Vagina (tissue), 2 donors: ENCODE data around the gene RAB23. TPM values are rescaled to one million over a fixed set of nuclear protein-coding genes. Genes with fewer than 3 reads are reported as not detected.

Experiments used
- DNase-seq, 2 donors: peaks; one replicate each; pipeline ENCODE4 v3.0.0-alpha.2; 2017; ENCODE audit errors: extremely low spot score in 2 of 2
- H3K27ac ChIP-seq: fragments of 200-600 bp; sonication (generic); one replicate; pipeline ENCODE4 v1.5.1; 2019
- H3K27me3 ChIP-seq: fragments of 200-600 bp; sonication (generic); one replicate; pipeline ENCODE4 v1.5.1; 2019
- H3K36me3 ChIP-seq, 2 donors: fragments of 200-600 bp; sonication (generic); one replicate each; pipeline ENCODE4 v1.5.1; 2017 to 2019
- H3K4me1 ChIP-seq: fragments of 200-600 bp; sonication (generic); one replicate; pipeline ENCODE4 v1.5.1; 2019
- H3K4me3 ChIP-seq, 2 donors: fragments of 200-600 bp; sonication (generic); 1 replicate in 1 of 2; 2 replicates in 1 of 2; pipeline ENCODE4 v1.5.1; 2016 to 2019
- H3K9me3 ChIP-seq: fragments of 200-600 bp; sonication (generic); one replicate; pipeline ENCODE4 v1.5.1; 2019
- POLR2A ChIP-seq, 2 donors: fragments of 450-650 bp; IDR thresholded peaks; one replicate each; pipeline ENCODE4 v1.6.1; 2017; ENCODE audit warnings: antibody characterized with exemption in 2 of 2, mild to moderate bottlenecking in 2 of 2, moderate library complexity in 2 of 2
- POLR2AphosphoS5 ChIP-seq, 2 donors: sonication (generic); formaldehyde crosslinking; IDR thresholded peaks; one replicate each; pipeline ENCODE4 v1.9.0; 2017; ENCODE audit warnings: antibody characterized with exemption in 2 of 2, mild to moderate bottlenecking in 2 of 2, low read depth in 1 of 2; ENCODE audit not compliant: insufficient read depth in 1 of 2
- intact Hi-C: fragments of 100-400 bp; cut with DNase I; formaldehyde crosslinking; loops from one replicate; pipeline ENCODE4 v1.15.1; 2023
- total RNA-seq: library from RNA; depleted of rRNA; stranded (reverse); fragments of >200 nt; gene quantifications from one replicate; pipeline ENCODE4 v1.2.3, GENCODE V29; 2016
- TF ChIP-seq, protein P1 (sequence below), 3 experiments: fragments of 450-650 bp in 2 of 3; fragments of 200-600 bp in 1 of 3; sonication (generic) in 1 of 3; IDR thresholded peaks; one replicate each; pipeline ENCODE4 v1.5.1; 2017 to 2019; ENCODE audit warnings: antibody characterized with exemption in 3 of 3, mild to moderate bottlenecking in 2 of 3, moderate library complexity in 2 of 3

RAB23 gene
- total RNA-seq, 1 donor from 2014 or later = 31.4 TPM

DNA sequence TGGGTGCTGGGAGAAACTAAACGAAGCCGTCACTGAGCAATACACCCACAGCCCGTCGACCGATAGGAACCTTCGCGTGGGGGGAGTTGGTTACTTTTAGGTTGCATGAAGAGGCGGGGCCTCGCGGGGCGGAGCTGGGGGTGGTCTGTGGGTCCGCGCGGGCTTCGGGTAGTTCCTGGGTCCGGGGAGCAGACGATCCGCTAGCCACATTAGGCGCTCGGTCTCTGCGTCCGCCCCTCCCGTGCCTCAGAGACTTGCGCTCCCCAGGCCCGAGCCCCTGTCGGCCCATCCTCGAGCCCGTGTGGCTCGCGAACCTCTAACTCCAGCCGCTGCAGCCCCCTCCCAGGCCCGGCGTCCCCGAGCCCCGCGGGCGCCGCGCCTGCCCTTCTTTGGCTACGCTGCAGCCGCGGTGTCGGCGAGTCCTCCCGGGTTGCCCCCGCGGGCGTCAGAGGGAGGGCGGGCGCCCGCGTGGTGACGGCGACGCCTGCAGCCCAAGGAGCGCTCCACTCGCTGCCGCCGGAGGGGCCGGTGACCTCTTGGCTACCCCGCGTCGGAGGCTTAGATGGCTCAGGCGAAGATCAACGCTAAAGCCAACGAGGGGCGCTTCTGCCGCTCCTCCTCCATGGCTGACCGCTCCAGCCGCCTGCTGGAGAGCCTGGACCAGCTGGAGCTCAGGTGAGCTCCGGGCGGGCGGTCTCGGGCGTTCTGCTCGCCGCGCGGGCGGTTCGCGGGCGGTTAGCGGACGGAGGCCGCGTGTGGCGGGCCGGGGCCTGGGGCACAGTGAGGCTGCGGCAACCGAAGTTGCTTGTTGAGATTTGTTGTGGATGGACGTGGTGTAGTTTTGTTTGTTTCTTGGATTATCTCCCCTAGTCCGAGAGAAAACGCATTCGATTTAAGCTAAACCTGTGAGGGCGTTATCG is 49.7 kb downstream of the RAB23 start, which contains the start of gene BAG2:
Gene BAG2, plus strand, starts transcription at position 191 of the 920 bp plus-strand sequence. Its CDS starts 372 bp downstream, at position 563.
- intact Hi-C loops = loop anchor here (2.0 to 10.0 kb wide), 2 partner anchors 50 to 82 kb away; partner anchors contain the start of gene RAB23
- Histone ChIP-seq H3K27ac (peak within 1 kb of the TSS; percentile 89), H3K4me1 (peaks cover 11% of the 10 kb centered on the region), H3K4me3 (peak within 1 kb of the TSS; percentile 57 to 72), H3K27me3 (no peaks in the 10 kb centered on the region), H3K9me3 (no peaks in the 10 kb centered on the region), H3K36me3 (peaks cover 0 to 2% of the 10 kb centered on the region in 2 donors)
- TF ChIP-seq POLR2A (IDR thresholded peaks at IDR 0.05) (peak in 1 of 2 donors; percentile 82), POLR2AphosphoS5 (IDR thresholded peaks at IDR 0.05; ENCODE audit: insufficient read depth in 1 of 2, low read depth in 1 of 2) (peak in 1 of 2 donors; percentile 93)
- TF ChIP-seq, protein P1, sequence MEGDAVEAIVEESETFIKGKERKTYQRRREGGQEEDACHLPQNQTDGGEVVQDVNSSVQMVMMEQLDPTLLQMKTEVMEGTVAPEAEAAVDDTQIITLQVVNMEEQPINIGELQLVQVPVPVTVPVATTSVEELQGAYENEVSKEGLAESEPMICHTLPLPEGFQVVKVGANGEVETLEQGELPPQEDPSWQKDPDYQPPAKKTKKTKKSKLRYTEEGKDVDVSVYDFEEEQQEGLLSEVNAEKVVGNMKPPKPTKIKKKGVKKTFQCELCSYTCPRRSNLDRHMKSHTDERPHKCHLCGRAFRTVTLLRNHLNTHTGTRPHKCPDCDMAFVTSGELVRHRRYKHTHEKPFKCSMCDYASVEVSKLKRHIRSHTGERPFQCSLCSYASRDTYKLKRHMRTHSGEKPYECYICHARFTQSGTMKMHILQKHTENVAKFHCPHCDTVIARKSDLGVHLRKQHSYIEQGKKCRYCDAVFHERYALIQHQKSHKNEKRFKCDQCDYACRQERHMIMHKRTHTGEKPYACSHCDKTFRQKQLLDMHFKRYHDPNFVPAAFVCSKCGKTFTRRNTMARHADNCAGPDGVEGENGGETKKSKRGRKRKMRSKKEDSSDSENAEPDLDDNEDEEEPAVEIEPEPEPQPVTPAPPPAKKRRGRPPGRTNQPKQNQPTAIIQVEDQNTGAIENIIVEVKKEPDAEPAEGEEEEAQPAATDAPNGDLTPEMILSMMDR (IDR thresholded peaks at IDR 0.05) = no peak
- peak in 1 of 2 donors; percentile 93 for DNase-seq

GRCh38 chr6:57165080-57165479 is 57.0 kb downstream of the RAB23 start:
- peaks cover 7% of the 10 kb centered on the region for H3K9me3 ChIP-seq
- H3K27me3 ChIP-seq = no peaks in the 10 kb centered on the region
- intact Hi-C loops = no loop called here
- peaks cover 0 to 26% of the 10 kb centered on the region in 2 donors for H3K36me3 ChIP-seq
- no peak overlapping the region for H3K4me3 ChIP-seq
- no peaks in the 10 kb centered on the region for H3K4me1 ChIP-seq
- no peak for DNase-seq
- TF ChIP-seq, protein P1 (IDR thresholded peaks at IDR 0.05) = no peak
- TF ChIP-seq POLR2A (IDR thresholded peaks at IDR 0.05) (no peak), POLR2AphosphoS5 (IDR thresholded peaks at IDR 0.05; ENCODE audit: insufficient read depth in 1 of 2, low read depth in 1 of 2) (no peak)
- no peak overlapping the region for H3K27ac ChIP-seq

- peaks cover 7% of the 10 kb centered on the region for H3K9me3 ChIP-seq
- H3K4me3 ChIP-seq = no peak overlapping the region
- H3K27ac ChIP-seq = no peak overlapping the region
- TF ChIP-seq POLR2A (IDR thresholded peaks at IDR 0.05) (no peak), POLR2AphosphoS5 (IDR thresholded peaks at IDR 0.05; ENCODE audit: insufficient read depth in 1 of 2, low read depth in 1 of 2) (no peak)
- TF ChIP-seq, protein P1 (IDR thresholded peaks at IDR 0.05) = no peak
- H3K4me1 ChIP-seq = no peaks in the 10 kb centered on the region
- intact Hi-C loops = no loop called here
- H3K27me3 ChIP-seq = no peaks in the 10 kb centered on the region
- peaks cover 0 to 26% of the 10 kb centered on the region in 2 donors for H3K36me3 ChIP-seq
- DNase-seq = no peak
Observed at GRCh38 chr6:57163956-57164355, 58.2 kb downstream of the RAB23 start.

- H3K4me1 ChIP-seq = no peaks in the 10 kb centered on the region
- intact Hi-C loops = no loop called here
- TF ChIP-seq POLR2AphosphoS5 (IDR thresholded peaks at IDR 0.05; ENCODE audit: insufficient read depth in 1 of 2, low read depth in 1 of 2) = no peak
- TF ChIP-seq POLR2A (IDR thresholded peaks at IDR 0.05) = no peak
- TF ChIP-seq, protein P1 (IDR thresholded peaks at IDR 0.05) = no peak
- DNase-seq = no peak
- H3K4me3 ChIP-seq = no peak overlapping the region
- H3K27ac ChIP-seq = no peak overlapping the region
- peaks cover 7% of the 10 kb centered on the region for H3K9me3 ChIP-seq
- no peaks in the 10 kb centered on the region for H3K27me3 ChIP-seq
- H3K36me3 ChIP-seq = peaks cover 0 to 25% of the 10 kb centered on the region in 2 donors
Observed at GRCh38 chr6:57162516-57162915, 59.6 kb downstream of the RAB23 start.
